DMS 273 (cell line): Measurements from ENCODE around the gene CAV1.

Experiments
- DNase-seq: peaks from one replicate; lab custom pipeline; 2025; ENCODE audit not compliant: unreplicated experiment; lab: John Stamatoyannopoulos, UW

The CAV1 gene

DNA sequence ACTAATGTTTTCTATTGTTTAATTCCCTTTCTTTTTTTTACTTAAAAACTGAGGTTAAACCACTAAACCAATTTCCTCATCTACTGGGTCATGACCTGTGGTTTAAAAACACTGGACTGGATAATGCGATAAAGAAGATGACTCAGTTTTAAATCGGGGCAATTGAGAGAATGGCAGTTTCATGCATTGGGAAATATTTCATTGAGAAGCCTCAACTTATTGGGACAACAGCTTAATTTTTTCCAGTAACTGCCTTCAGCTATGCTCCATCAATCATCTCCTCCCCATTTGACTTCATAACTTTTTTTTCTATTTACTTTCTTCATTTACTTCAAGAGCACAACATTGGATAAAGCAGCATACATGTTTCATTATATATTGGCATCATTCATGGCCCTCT lies 85.4 kb downstream of the CAV1 start:
- DNase-seq: no peak

DNA sequence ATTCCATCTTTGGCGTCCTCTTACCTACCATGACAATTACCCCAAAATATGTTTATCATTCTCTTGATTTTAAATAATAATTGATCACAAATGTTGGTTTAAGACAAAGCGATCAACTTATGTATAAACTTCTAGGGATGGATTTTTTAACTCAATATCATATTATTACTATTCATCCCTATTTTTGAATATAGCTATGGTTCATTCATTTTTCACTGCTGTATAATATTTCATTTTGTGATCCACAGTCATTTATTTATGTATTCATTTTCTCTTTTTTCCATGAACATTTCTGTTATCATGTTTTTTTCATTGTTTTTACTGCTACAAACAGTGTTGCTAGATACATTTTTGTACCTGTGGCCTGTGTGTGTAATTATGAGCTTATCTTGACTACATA lies 85.9 kb downstream of the CAV1 start:
- DNase-seq: no peak
